Measurements from ENCODE around the gene TUBB4B.

DNA sequence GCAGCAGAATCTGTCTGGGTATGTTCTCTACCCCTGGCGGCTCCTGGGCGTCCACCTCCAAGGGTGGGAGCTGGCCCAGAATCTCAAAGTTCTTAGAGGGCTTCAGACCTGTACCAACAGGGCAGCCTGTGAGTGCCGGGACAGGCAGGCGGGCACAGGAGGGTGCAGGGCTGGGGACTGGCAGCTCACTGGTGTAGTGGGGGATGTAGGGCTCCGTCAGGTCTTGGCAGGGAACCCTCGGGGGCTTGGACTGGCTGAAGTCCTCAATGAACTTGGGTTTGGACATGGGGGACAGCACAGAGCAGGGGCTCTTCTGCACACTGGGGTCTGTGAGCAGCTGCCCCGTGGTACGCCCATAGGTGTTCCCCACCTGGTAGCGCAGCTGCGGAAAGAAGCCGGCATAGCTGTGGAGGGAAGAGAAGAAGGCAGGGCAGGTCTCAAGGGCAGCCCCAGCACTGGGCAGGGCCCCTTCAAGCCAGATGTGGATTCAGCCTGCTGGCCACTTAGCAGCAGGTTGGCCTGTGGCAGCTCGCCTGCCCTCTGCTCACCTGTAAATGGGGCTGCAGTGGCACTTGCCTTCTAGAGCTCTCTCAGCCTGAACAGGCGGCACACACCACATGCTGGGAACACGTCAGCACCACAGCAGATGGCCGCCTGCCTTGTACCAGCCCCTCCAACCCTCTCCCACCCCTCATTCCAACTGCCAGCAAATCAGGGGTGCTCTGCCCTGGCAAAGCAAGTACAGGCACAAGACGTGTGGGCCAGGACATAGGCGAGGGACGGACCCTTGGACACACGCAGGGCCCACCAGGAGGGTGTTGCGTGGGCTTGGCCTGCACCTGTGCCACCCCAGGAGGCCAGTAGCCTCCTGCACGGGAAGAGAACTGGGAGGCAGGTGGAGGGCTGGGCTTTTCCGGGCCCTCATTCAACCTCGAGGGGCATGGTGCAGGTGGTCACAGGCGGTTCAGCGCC, 4.6 kb downstream of the TUBB4B start:
- TF ChIP-seq, protein P1, sequence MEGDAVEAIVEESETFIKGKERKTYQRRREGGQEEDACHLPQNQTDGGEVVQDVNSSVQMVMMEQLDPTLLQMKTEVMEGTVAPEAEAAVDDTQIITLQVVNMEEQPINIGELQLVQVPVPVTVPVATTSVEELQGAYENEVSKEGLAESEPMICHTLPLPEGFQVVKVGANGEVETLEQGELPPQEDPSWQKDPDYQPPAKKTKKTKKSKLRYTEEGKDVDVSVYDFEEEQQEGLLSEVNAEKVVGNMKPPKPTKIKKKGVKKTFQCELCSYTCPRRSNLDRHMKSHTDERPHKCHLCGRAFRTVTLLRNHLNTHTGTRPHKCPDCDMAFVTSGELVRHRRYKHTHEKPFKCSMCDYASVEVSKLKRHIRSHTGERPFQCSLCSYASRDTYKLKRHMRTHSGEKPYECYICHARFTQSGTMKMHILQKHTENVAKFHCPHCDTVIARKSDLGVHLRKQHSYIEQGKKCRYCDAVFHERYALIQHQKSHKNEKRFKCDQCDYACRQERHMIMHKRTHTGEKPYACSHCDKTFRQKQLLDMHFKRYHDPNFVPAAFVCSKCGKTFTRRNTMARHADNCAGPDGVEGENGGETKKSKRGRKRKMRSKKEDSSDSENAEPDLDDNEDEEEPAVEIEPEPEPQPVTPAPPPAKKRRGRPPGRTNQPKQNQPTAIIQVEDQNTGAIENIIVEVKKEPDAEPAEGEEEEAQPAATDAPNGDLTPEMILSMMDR (IDR thresholded peaks at IDR 0.05): no peak
- no peak for TF ChIP-seq POLR2A (IDR thresholded peaks at IDR 0.05)

All from lower leg skin (tissue), 3 donors.